GM19025 (cell line): ENCODE results near the gene NXNL2.

Experiments used
- ATAC-seq: cut with Tn5 transposase; IDR thresholded peaks from one replicate; pipeline ENCODE4 v1.9.1; 2021; ENCODE audit warnings: mild to moderate bottlenecking, low read depth, moderate library complexity; ENCODE audit not compliant: unreplicated experiment

Gene NXNL2

DNA sequence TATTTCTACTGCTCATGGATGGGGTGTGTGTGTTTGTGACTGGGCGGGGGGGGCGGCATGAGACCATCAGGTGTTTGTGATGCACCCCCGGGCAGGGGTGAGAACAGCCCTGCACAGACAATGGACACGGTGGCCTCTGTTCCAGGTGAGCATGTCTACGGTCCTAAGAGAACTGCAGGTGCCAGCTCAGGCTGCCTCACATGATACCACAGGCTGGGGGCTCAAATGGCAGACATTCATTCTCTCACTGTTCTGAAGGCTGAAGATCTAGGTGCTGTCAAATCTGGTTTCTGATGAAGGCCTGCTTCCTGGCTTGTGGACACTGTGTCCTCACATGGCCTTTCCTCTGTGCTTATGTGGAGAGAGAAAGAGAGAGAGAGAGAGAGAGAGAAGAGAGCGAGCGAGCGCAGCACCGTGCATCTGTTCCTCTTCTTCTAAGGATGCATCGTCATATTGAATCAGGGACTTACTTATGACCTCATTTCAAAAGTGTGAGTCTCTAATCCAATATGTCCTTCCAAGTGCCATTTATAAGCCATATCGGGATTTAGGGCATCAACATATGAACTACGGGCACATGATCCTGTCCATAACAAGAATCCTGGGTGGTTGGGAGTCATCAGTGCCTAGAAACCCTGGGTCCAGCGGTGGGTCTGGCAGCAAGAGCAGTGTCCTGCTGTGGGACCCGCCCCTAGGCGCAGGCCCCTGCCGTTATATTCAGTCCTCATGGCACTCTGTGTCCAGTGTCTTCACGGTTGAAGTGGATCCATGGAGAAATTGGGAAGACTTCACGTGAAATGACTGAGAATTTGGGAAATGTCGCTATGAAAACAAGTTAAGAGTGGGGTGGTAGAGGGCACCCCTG, 42.5 kb downstream of the NXNL2 start:
- no peak for ATAC-seq

GRCh38 chr9:88578121-88579049, 43.4 kb downstream of the NXNL2 start:
- no peak for ATAC-seq

GRCh38 chr9:88579050-88579715, 44.2 kb downstream of the NXNL2 start:
- ATAC-seq = no peak

GRCh38 chr9:88580961-88581360, 46.0 kb downstream of the NXNL2 start:
- no peak for ATAC-seq

GRCh38 chr9:88583901-88584596, 49.1 kb downstream of the NXNL2 start:
- no peak for ATAC-seq

- no peak for ATAC-seq
Observed at GRCh38 chr9:88585426-88585825, 50.4 kb downstream of the NXNL2 start.

- no peak for ATAC-seq
Observed at GRCh38 chr9:88586452-88586851, 51.5 kb downstream of the NXNL2 start.

- ATAC-seq = no peak
Observed at GRCh38 chr9:88587182-88587581, 52.2 kb downstream of the NXNL2 start.

GRCh38 chr9:88587885-88588649, 53.1 kb downstream of the NXNL2 start:
- ATAC-seq = no peak

GRCh38 chr9:88589656-88590055, 54.7 kb downstream of the NXNL2 start:
- ATAC-seq = no peak

- ATAC-seq = no peak
Observed at GRCh38 chr9:88590558-88591146, 55.7 kb downstream of the NXNL2 start.

GRCh38 chr9:88593537-88594185, 58.7 kb downstream of the NXNL2 start:
- no peak for ATAC-seq
